ENCODE results near the gene GPR25. TPM values are rescaled to one million over a fixed set of nuclear protein-coding genes. Genes with fewer than 3 reads are reported as not detected.

Gene GPR25
- total RNA-seq, 1 experiment from 2014 or later, result not detected

- Mint-ChIP-seq H3K4me1 (peaks cover 12% of the 10 kb centered on the region), H3K4me3 (no peak overlapping the region), H3K27ac (no peak overlapping the region), H3K9me3 (no peaks in the 10 kb centered on the region), H3K27me3 (ENCODE audit: low read depth) (peaks cover 30% of the 10 kb centered on the region), H3K36me3 (no peaks in the 10 kb centered on the region)
- no peak for ATAC-seq
- TF ChIP-seq ZNF138 (CRISPR knock-in tag; conservative IDR thresholded peaks at IDR 0.05) (no peak), FOXJ3 (CRISPR knock-in tag; IDR thresholded peaks at IDR 0.05; ENCODE audit: borderline replicate concordance) (no peak), NFATC4 (CRISPR knock-in tag; IDR thresholded peaks at IDR 0.05) (no peak), ZNF396 (CRISPR knock-in tag; IDR thresholded peaks at IDR 0.05; ENCODE audit: borderline replicate concordance) (no peak), ZBTB21 (CRISPR knock-in tag; IDR thresholded peaks at IDR 0.05; ENCODE audit: borderline replicate concordance) (no peak), FOXP1 (CRISPR knock-in tag; IDR thresholded peaks at IDR 0.05; ENCODE audit: borderline replicate concordance) (no peak), ATF3 (CRISPR knock-in tag; conservative IDR thresholded peaks at IDR 0.05) (no peak), ZSCAN18 (CRISPR knock-in tag; IDR thresholded peaks at IDR 0.05) (no peak), MYBL2 (CRISPR knock-in tag; IDR thresholded peaks at IDR 0.05) (no peak), NR2C2 (CRISPR knock-in tag; IDR thresholded peaks at IDR 0.05) (no peak), FOXK1 (CRISPR knock-in tag; IDR thresholded peaks at IDR 0.05) (no peak), E2F1 (CRISPR knock-in tag; IDR thresholded peaks at IDR 0.05) (no peak), SMAD4 (CRISPR knock-in tag; IDR thresholded peaks at IDR 0.05) (no peak)
- TF ChIP-seq, protein P1, sequence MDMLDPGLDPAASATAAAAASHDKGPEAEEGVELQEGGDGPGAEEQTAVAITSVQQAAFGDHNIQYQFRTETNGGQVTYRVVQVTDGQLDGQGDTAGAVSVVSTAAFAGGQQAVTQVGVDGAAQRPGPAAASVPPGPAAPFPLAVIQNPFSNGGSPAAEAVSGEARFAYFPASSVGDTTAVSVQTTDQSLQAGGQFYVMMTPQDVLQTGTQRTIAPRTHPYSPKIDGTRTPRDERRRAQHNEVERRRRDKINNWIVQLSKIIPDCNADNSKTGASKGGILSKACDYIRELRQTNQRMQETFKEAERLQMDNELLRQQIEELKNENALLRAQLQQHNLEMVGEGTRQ (CRISPR knock-in tag; IDR thresholded peaks at IDR 0.05), result no peak
- ChIA-PET CTCF (interaction anchor here (1.3 kb wide), 1 partner anchor 19 kb away, joined by 3 read pairs; no protein-coding TSS in a partner anchor), POLR2A (no interaction called here)
- no peak for DNase-seq (ENCODE audit: low spot score)
Observed at GRCh38 chr1:200869753-200870391, 2.9 kb upstream of the GPR25 start.

DNA sequence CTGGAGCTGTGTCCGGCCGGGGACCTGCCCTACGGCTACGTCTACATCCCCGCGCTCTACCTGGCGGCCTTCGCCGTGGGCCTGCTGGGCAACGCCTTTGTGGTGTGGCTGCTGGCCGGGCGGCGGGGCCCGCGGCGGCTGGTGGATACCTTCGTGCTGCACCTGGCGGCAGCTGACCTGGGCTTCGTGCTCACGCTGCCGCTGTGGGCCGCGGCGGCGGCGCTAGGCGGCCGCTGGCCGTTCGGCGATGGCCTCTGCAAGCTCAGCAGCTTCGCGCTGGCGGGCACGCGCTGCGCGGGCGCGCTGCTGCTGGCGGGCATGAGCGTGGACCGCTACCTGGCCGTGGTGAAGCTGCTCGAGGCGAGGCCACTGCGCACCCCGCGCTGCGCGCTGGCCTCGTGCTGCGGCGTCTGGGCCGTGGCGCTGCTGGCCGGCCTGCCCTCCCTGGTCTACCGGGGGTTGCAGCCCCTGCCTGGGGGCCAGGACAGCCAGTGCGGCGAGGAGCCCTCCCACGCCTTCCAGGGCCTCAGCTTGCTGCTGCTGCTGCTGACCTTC, 412 bp downstream of the GPR25 start:
- DNase-seq (ENCODE audit: low spot score), result peak; percentile 58
- Mint-ChIP-seq H3K27me3 (ENCODE audit: low read depth) (peaks cover 42% of the 10 kb centered on the region), H3K4me1 (peaks cover 20% of the 10 kb centered on the region), H3K9me3 (no peaks in the 10 kb centered on the region), H3K4me3 (no peak overlapping the region), H3K36me3 (no peaks in the 10 kb centered on the region), H3K27ac (no peak overlapping the region)
- TF ChIP-seq ZNF232 (CRISPR knock-in tag; IDR thresholded peaks at IDR 0.05) (peak; percentile 74; the same call in 1 of the 2 replicates), E2F5 (CRISPR knock-in tag; IDR thresholded peaks at IDR 0.05) (0 out of 2 replicates have a peak, but pooled peaks have one; percentile 64), NFYB (CRISPR knock-in tag; conservative IDR thresholded peaks at IDR 0.05; ENCODE audit: low read depth) (0 out of 2 replicates have a peak, but pooled peaks have one; percentile 21)
- TF ChIP-seq, protein P2, sequence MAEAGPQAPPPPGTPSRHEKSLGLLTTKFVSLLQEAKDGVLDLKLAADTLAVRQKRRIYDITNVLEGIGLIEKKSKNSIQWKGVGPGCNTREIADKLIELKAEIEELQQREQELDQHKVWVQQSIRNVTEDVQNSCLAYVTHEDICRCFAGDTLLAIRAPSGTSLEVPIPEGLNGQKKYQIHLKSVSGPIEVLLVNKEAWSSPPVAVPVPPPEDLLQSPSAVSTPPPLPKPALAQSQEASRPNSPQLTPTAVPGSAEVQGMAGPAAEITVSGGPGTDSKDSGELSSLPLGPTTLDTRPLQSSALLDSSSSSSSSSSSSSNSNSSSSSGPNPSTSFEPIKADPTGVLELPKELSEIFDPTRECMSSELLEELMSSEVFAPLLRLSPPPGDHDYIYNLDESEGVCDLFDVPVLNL (CRISPR knock-in tag; IDR thresholded peaks at IDR 0.05; ENCODE audit: borderline replicate concordance, low read depth), result no peak
- POLR2A ChIA-PET, result interaction anchor here (1.1 kb wide), 1 partner anchor 15 kb away, joined by 5 read pairs; no protein-coding TSS in a partner anchor
- CTCF ChIA-PET, result interaction anchor here (0.5 to 2.2 kb wide), 11 partner anchors 15 to 350 kb away, joined by 3 to 19 read pairs (median 6); no protein-coding TSS in a partner anchor
- ATAC-seq, result peak; percentile 28

All from WTC11 (cell line).